GM12872 (cell line): ENCODE data around the gene EFCAB10.

Source experiments
- CTCF ChIP-seq: IDR thresholded peaks from 3 replicates; pipeline ENCODE4 v1.5.1; 2011; ENCODE audit warnings: low read depth, mild to moderate bottlenecking, low read length, moderate library complexity; ENCODE audit not compliant: insufficient read depth

The EFCAB10 gene

GRCh38 chr7:105580022-105580740 is 1.1 kb downstream of the EFCAB10 start:
- TF ChIP-seq CTCF, result no peak

- no peak for TF ChIP-seq CTCF
These were observed 2.8 kb downstream of the EFCAB10 start for GRCh38 chr7:105578496-105578895.

- TF ChIP-seq CTCF, result no peak
These were observed 4.0 kb downstream of the EFCAB10 start for GRCh38 chr7:105577251-105577650.

- TF ChIP-seq CTCF, result no peak
These were observed 9.4 kb downstream of the EFCAB10 start for GRCh38 chr7:105571891-105572290.

- TF ChIP-seq CTCF, result no peak
These were observed 13.5 kb downstream of the EFCAB10 start for GRCh38 chr7:105567821-105568220.

- no peak for TF ChIP-seq CTCF
These were observed 14.3 kb downstream of the EFCAB10 start for GRCh38 chr7:105567024-105567423.

- no peak for TF ChIP-seq CTCF
These were observed 16.1 kb downstream of the EFCAB10 start for GRCh38 chr7:105565190-105565589.

- no peak for TF ChIP-seq CTCF
These were observed 21.4 kb downstream of the EFCAB10 start for GRCh38 chr7:105559926-105560325.
